NCI-H2227 (cell line): ENCODE data around the gene HAL.

Experiments
- DNase-seq: peaks from one replicate; lab custom pipeline; 2025; ENCODE audit not compliant: unreplicated experiment; lab: John Stamatoyannopoulos, UW

HAL gene

GRCh38 chr12:95942524-95943329, 53.4 kb downstream of the HAL start, which contains the start of gene CCDC38:
Gene CCDC38 (minus strand): TSS chr12:95942614. CDS start chr12:95936509, 6,105 bp downstream.
- DNase-seq = peak; percentile 74

GRCh38 chr12:95942101-95942523, 54.0 kb downstream of the HAL start:
- peak; percentile 31 for DNase-seq

GRCh38 chr12:95940514-95940913, 55.6 kb downstream of the HAL start:
- peak; percentile 12 for DNase-seq
